ENCODE measurements around the gene ZBTB12. TPM values are rescaled to one million over a fixed set of nuclear protein-coding genes. Genes with fewer than 3 reads are reported as not detected.

Gene ZBTB12
- 1 to 10 TPM; 2.0 to 4.9 TPM for total RNA-seq

GRCh38 chr6:31901953-31902643, at the start of gene ZBTB12:
Gene ZBTB12, minus strand, starts transcription at chr6:31902086. Its CDS starts 781 bp downstream, at chr6:31901305.
- Histone ChIP-seq H3K4me1 (no peaks in the 10 kb centered on the region), H3K9me3 (no peaks in the 10 kb centered on the region), H3K27me3 (no peaks in the 10 kb centered on the region), H3K9ac (ENCODE audit: low read depth in 2 of 2, low read length in 2 of 2) (peak within 1 kb of the TSS; percentile 72 to 85), H3K4me3 (peak within 1 kb of the TSS; percentile 50), H3K36me3 (no peaks in the 10 kb centered on the region), H3K27ac (peak within 1 kb of the TSS; percentile 82)
- no peak for TF ChIP-seq CTCF (IDR thresholded peaks at IDR 0.05)
- DNase-seq: peak; percentile 90
- intact Hi-C loops (cut with DNase I): loop anchor here (5.0 kb wide), 1 partner anchor 50 kb away; no protein-coding TSS in a partner anchor

- Histone ChIP-seq H3K9ac (ENCODE audit: low read depth in 2 of 2, low read length in 2 of 2) (no peak overlapping the region), H3K4me3 (no peak overlapping the region), H3K27me3 (no peaks in the 10 kb centered on the region), H3K27ac (no peak overlapping the region), H3K4me1 (peaks cover 2% of the 10 kb centered on the region), H3K36me3 (no peaks in the 10 kb centered on the region), H3K9me3 (no peaks in the 10 kb centered on the region)
- DNase-seq: no peak
- intact Hi-C loops (cut with DNase I): loop anchor here (5.0 to 10.0 kb wide), 3 partner anchors 48 to 275 kb away; partner anchors contain the start of genes SAPCD1 and ZBTB12
- no peak for TF ChIP-seq CTCF (IDR thresholded peaks at IDR 0.05)
These were observed 48.2 kb upstream of the ZBTB12 start for GRCh38 chr6:31949926-31950548.

GRCh38 chr6:31948753-31949413, 47.0 kb upstream of the ZBTB12 start:
- Histone ChIP-seq H3K4me3 (no peak overlapping the region), H3K36me3 (no peaks in the 10 kb centered on the region), H3K9me3 (no peaks in the 10 kb centered on the region), H3K4me1 (peaks cover 7% of the 10 kb centered on the region), H3K27me3 (no peaks in the 10 kb centered on the region), H3K9ac (ENCODE audit: low read depth in 2 of 2, low read length in 2 of 2) (no peak overlapping the region), H3K27ac (no peak overlapping the region)
- no peak for TF ChIP-seq CTCF (IDR thresholded peaks at IDR 0.05)
- no peak for DNase-seq
- intact Hi-C loops (cut with DNase I): no loop called here

- Histone ChIP-seq H3K4me1 (peaks cover 7% of the 10 kb centered on the region), H3K9ac (ENCODE audit: low read depth in 2 of 2, low read length in 2 of 2) (no peak overlapping the region), H3K27ac (no peak overlapping the region), H3K27me3 (no peaks in the 10 kb centered on the region), H3K9me3 (no peaks in the 10 kb centered on the region), H3K4me3 (no peak overlapping the region), H3K36me3 (no peaks in the 10 kb centered on the region)
- no peak for TF ChIP-seq CTCF (IDR thresholded peaks at IDR 0.05)
- intact Hi-C loops (cut with DNase I): no loop called here
- no peak for DNase-seq
These were observed 46.4 kb upstream of the ZBTB12 start for GRCh38 chr6:31948306-31948705.

- H3K4me1 ChIP-seq: peaks cover 7% of the 10 kb centered on the region
- H3K27ac ChIP-seq: no peak overlapping the region
- no peaks in the 10 kb centered on the region for H3K9me3 ChIP-seq
- no peaks in the 10 kb centered on the region for H3K27me3 ChIP-seq
- DNase-seq: no peak
- TF ChIP-seq CTCF (IDR thresholded peaks at IDR 0.05): no peak
- H3K4me3 ChIP-seq: no peak overlapping the region
- H3K9ac ChIP-seq (ENCODE audit: low read depth in 2 of 2, low read length in 2 of 2): no peak overlapping the region
- H3K36me3 ChIP-seq: no peaks in the 10 kb centered on the region
- intact Hi-C loops (cut with DNase I): no loop called here
These were observed 46.0 kb upstream of the ZBTB12 start for GRCh38 chr6:31947864-31948263.

Measured in colonic mucosa (tissue), 4 donors.